KMS-11 (cell line): Measurements from ENCODE around the gene PKP2.

Experiments
- H2AFZ ChIP-seq: fragments of 200-600 bp; sonication (generic); 2 replicates; pipeline ENCODE4 v1.6.1; 2016; ENCODE audit warnings: antibody characterized with exemption, mixed run types, low read depth
- H3K27ac ChIP-seq: fragments of 200-600 bp; sonication (generic); 2 replicates; pipeline ENCODE4 v1.6.1; 2016; ENCODE audit warnings: mild to moderate bottlenecking, mixed run types
- H3K27me3 ChIP-seq: fragments of 200-600 bp; sonication (generic); 2 replicates; pipeline ENCODE4 v1.6.1; 2017; ENCODE audit warnings: mild to moderate bottlenecking, low read depth, mixed run types, moderate library complexity; ENCODE audit not compliant: insufficient read depth
- H3K36me3 ChIP-seq: fragments of 200-600 bp; sonication (generic); 2 replicates; pipeline ENCODE4 v1.6.1; 2017; ENCODE audit warnings: mild to moderate bottlenecking, mixed run types; ENCODE audit not compliant: insufficient read depth
- H3K4me1 ChIP-seq: fragments of 200-600 bp; sonication (generic); 2 replicates; pipeline ENCODE4 v1.6.1; 2016; ENCODE audit warnings: mild to moderate bottlenecking, low read depth, mixed run types; ENCODE audit not compliant: poor library complexity, severe bottlenecking
- H3K4me2 ChIP-seq: fragments of 200-600 bp; sonication (generic); 2 replicates; pipeline ENCODE4 v1.7.0; 2016; ENCODE audit warnings: mild to moderate bottlenecking, mixed run types
- H3K4me3 ChIP-seq: fragments of 200-600 bp; sonication (generic); IDR thresholded peaks from 2 replicates; pipeline ENCODE4 v1.6.1; 2017; ENCODE audit warnings: low read depth, low read length, mixed read lengths; ENCODE audit not compliant: insufficient read depth
- H3K79me2 ChIP-seq: fragments of 200-600 bp; sonication (generic); 2 replicates; pipeline ENCODE4 v1.6.1; 2016; ENCODE audit warnings: low read depth, mixed run types; ENCODE audit not compliant: insufficient read depth
- H3K9ac ChIP-seq: fragments of 200-600 bp; sonication (generic); 2 replicates; pipeline ENCODE4 v1.6.1; 2016; ENCODE audit warnings: mild to moderate bottlenecking, mixed run types
- H4K20me1 ChIP-seq: fragments of 200-600 bp; sonication (generic); 2 replicates; pipeline ENCODE4 v1.6.1; 2016; ENCODE audit warnings: mild to moderate bottlenecking, mixed run types; ENCODE audit not compliant: insufficient read depth
- TF ChIP-seq, protein P1 (sequence below): fragments of 200-600 bp; sonication (generic); conservative IDR thresholded peaks from 2 replicates; pipeline ENCODE4 v1.6.1; 2017; ENCODE audit warnings: low read depth, mild to moderate bottlenecking, antibody characterized with exemption, low read length, moderate library complexity, mixed read lengths

PKP2 gene

DNA sequence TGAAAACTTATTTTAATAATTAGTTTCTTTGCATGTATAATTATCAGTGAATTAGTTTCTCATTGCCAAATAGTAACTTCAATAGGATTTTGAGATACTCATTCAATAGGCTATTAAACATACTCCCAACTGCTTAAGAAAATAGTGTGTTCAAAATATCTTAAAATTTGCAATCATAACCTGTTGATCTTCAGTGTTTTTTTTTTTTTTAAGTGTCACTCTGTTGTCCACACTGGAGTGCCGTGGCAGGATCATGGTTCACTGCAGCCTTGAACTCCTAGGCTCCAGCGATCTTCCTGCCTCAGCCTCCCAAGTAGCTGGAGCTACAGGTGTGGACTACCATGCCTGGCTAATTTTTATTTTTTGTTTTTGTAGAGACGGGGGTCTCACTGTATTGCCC lies 139.4 kb downstream of the PKP2 start:
- H3K79me2 ChIP-seq: peaks cover 16% of the 10 kb centered on the region; the same call in 1 of the 2 replicates
- TF ChIP-seq, protein P1, sequence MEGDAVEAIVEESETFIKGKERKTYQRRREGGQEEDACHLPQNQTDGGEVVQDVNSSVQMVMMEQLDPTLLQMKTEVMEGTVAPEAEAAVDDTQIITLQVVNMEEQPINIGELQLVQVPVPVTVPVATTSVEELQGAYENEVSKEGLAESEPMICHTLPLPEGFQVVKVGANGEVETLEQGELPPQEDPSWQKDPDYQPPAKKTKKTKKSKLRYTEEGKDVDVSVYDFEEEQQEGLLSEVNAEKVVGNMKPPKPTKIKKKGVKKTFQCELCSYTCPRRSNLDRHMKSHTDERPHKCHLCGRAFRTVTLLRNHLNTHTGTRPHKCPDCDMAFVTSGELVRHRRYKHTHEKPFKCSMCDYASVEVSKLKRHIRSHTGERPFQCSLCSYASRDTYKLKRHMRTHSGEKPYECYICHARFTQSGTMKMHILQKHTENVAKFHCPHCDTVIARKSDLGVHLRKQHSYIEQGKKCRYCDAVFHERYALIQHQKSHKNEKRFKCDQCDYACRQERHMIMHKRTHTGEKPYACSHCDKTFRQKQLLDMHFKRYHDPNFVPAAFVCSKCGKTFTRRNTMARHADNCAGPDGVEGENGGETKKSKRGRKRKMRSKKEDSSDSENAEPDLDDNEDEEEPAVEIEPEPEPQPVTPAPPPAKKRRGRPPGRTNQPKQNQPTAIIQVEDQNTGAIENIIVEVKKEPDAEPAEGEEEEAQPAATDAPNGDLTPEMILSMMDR: no peak
- H3K27me3 ChIP-seq: no peaks in the 10 kb centered on the region
- H3K4me1 ChIP-seq: peaks cover 22% of the 10 kb centered on the region
- H3K27ac ChIP-seq: no peak overlapping the region
- H2AFZ ChIP-seq: no peak overlapping the region
- H3K4me3 ChIP-seq: no peak overlapping the region
- no peak overlapping the region for H3K9ac ChIP-seq
- H3K36me3 ChIP-seq: no peaks in the 10 kb centered on the region; the same call in 1 of the 2 replicates
- H4K20me1 ChIP-seq: no peaks in the 10 kb centered on the region
- H3K4me2 ChIP-seq: no peak overlapping the region

- Histone ChIP-seq H4K20me1 (no peaks in the 10 kb centered on the region), H2AFZ (peak overlapping the region; percentile 100), H3K79me2 (peaks cover 16% of the 10 kb centered on the region; the same call in 1 of the 2 replicates), H3K36me3 (no peaks in the 10 kb centered on the region; the same call in 1 of the 2 replicates), H3K27ac (peak overlapping the region; percentile 94; the same call in 1 of the 2 replicates), H3K9ac (peak overlapping the region; percentile 96; the same call in 1 of the 2 replicates), H3K27me3 (no peaks in the 10 kb centered on the region), H3K4me1 (peaks cover 22% of the 10 kb centered on the region), H3K4me2 (peak overlapping the region; percentile 59), H3K4me3 (no peak overlapping the region)
- TF ChIP-seq, protein P1: peak; percentile 43; the same call in 1 of the 2 replicates
Observed at GRCh38 chr12:32756476-32757066, 140.0 kb downstream of the PKP2 start.

DNA sequence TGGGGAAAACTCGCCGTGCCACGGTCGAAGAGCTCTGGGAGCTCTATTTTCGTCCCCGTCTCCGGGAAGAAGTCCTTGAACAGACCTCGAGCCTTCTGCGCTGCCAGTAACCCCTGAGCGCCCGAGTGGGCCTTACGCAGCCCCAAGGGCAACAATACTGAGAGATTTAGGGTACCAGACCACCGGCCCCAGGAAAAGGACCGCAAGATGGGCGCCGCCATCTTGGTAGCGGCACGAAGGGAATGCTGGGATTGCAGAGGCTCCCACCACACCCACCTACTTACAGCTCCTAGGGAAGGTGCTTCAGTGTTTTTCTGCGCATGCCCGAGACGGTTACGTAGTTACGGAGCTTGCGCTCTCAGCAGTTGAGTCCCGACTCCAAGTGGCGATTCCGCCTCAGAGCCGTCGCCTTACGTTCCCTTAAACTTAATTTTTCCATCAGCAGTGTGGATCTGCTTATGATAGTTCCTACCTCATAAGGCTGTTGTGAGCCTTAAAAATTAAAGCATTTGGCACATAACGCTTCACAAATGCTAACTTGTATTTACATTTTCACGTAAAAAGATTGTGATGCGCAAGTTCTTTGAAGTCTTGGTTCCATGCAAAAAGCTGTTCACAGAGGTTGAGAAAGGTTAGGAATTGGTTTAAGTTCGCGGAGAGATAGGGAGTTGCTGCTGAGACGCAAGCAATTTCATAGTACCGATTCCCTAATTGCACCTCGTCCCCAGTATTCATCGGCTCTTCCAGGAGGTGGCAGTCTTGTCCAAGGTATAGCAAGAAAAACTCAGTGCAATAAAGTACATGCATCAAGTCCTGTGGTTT lies 140.7 kb downstream of the PKP2 start, which contains the start of gene YARS2:
TSS of gene YARS2 (minus strand) at position 244 of the 822 bp plus-strand sequence. CDS start at position 221, 23 bp downstream.
- Histone ChIP-seq H3K79me2 (peaks cover 16% of the 10 kb centered on the region; the same call in 1 of the 2 replicates), H3K4me3 (peak within 1 kb of the TSS; percentile 77), H3K27ac (peak within 1 kb of the TSS; percentile 94), H4K20me1 (no peaks in the 10 kb centered on the region), H3K4me2 (peak within 1 kb of the TSS; percentile 97), H3K9ac (peak within 1 kb of the TSS; percentile 96), H3K36me3 (no peaks in the 10 kb centered on the region; the same call in 1 of the 2 replicates), H3K27me3 (no peaks in the 10 kb centered on the region), H2AFZ (peak within 1 kb of the TSS; percentile 100), H3K4me1 (peaks cover 22% of the 10 kb centered on the region)
- TF ChIP-seq, protein P1: peak; percentile 99

- peak overlapping the region; percentile 100 for H2AFZ ChIP-seq
- H3K4me2 ChIP-seq: peak overlapping the region; percentile 97
- H3K79me2 ChIP-seq: peaks cover 16% of the 10 kb centered on the region; the same call in 1 of the 2 replicates
- no peaks in the 10 kb centered on the region for H3K27me3 ChIP-seq
- no peaks in the 10 kb centered on the region for H4K20me1 ChIP-seq
- no peaks in the 10 kb centered on the region; the same call in 1 of the 2 replicates for H3K36me3 ChIP-seq
- peak overlapping the region; percentile 77 for H3K4me3 ChIP-seq
- TF ChIP-seq, protein P1: peak; percentile 85
- peak overlapping the region; percentile 94 for H3K27ac ChIP-seq
- H3K9ac ChIP-seq: peak overlapping the region; percentile 96
- peaks cover 22% of the 10 kb centered on the region for H3K4me1 ChIP-seq
Observed at GRCh38 chr12:32755051-32755653, 141.4 kb downstream of the PKP2 start.
